BE2C (cell line): ENCODE results near the gene FANCC.

ENCODE experiments used
- DNase-seq: peaks from one replicate; pipeline ENCODE4 v3.0.0-alpha.2; 2020
- H3K27me3 ChIP-seq: fragments of 250-450 bp; sonication (Bioruptor Pico); 2 replicates; pipeline ENCODE4 v1.5.1; 2020; ENCODE audit warnings: mild to moderate bottlenecking
- H3K36me3 ChIP-seq: fragments of 250-450 bp; sonication (Bioruptor Pico); 2 replicates; pipeline ENCODE4 v1.5.1; 2020; ENCODE audit warnings: mild to moderate bottlenecking
- H3K4me1 ChIP-seq: fragments of 250-450 bp; sonication (Bioruptor Pico); 2 replicates; pipeline ENCODE4 v1.5.1; 2020
- H3K4me3 ChIP-seq: 2 replicates; pipeline ENCODE4 v1.5.1; 2011; ENCODE audit warnings: low read depth, low read length
- H3K9me3 ChIP-seq: fragments of 250-450 bp; sonication (Bioruptor Pico); 2 replicates; pipeline ENCODE4 v1.5.1; 2020
- CTCF ChIP-seq: IDR thresholded peaks from 2 replicates; pipeline ENCODE4 v1.5.1; 2012; ENCODE audit warnings: mild to moderate bottlenecking, low read depth, low read length

FANCC gene

GRCh38 chr9:95242613-95243012 lies 74.9 kb downstream of the FANCC start:
- Histone ChIP-seq H3K9me3 (no peaks in the 10 kb centered on the region), H3K36me3 (peaks cover 5% of the 10 kb centered on the region; the same call in 1 of the 2 replicates), H3K4me3 (no peak overlapping the region), H3K4me1 (no peaks in the 10 kb centered on the region), H3K27me3 (no peaks in the 10 kb centered on the region)
- TF ChIP-seq CTCF, result no peak
- DNase-seq, result peak; percentile 52

- no peaks in the 10 kb centered on the region for H3K9me3 ChIP-seq
- TF ChIP-seq CTCF, result no peak
- no peak overlapping the region for H3K4me3 ChIP-seq
- H3K27me3 ChIP-seq, result no peaks in the 10 kb centered on the region
- DNase-seq, result no peak
- no peaks in the 10 kb centered on the region for H3K4me1 ChIP-seq
- H3K36me3 ChIP-seq, result no peaks in the 10 kb centered on the region; the same call in 1 of the 2 replicates
These were observed 78.4 kb downstream of the FANCC start for GRCh38 chr9:95239071-95239470.

- Histone ChIP-seq H3K27me3 (no peaks in the 10 kb centered on the region), H3K36me3 (no peaks in the 10 kb centered on the region; the same call in 1 of the 2 replicates), H3K4me1 (no peaks in the 10 kb centered on the region), H3K9me3 (no peaks in the 10 kb centered on the region), H3K4me3 (no peak overlapping the region)
- DNase-seq, result no peak
- TF ChIP-seq CTCF, result no peak
These were observed 80.2 kb downstream of the FANCC start for GRCh38 chr9:95237336-95237735.

GRCh38 chr9:95230046-95230445 lies 87.5 kb downstream of the FANCC start:
- no peak for DNase-seq
- peak; percentile 21; the same call in 1 of the 2 replicates for TF ChIP-seq CTCF
- H3K4me3 ChIP-seq, result no peak overlapping the region
- no peaks in the 10 kb centered on the region for H3K27me3 ChIP-seq
- peaks cover 8% of the 10 kb centered on the region for H3K4me1 ChIP-seq
- no peaks in the 10 kb centered on the region; the same call in 1 of the 2 replicates for H3K36me3 ChIP-seq
- H3K9me3 ChIP-seq, result no peaks in the 10 kb centered on the region

- Histone ChIP-seq H3K4me3 (no peak overlapping the region), H3K4me1 (peaks cover 13% of the 10 kb centered on the region), H3K27me3 (no peaks in the 10 kb centered on the region), H3K9me3 (no peaks in the 10 kb centered on the region), H3K36me3 (no peaks in the 10 kb centered on the region; the same call in 1 of the 2 replicates)
- TF ChIP-seq CTCF, result no peak
- DNase-seq, result no peak
These were observed 88.1 kb downstream of the FANCC start for GRCh38 chr9:95229230-95229915.

GRCh38 chr9:95226921-95227320 lies 90.6 kb downstream of the FANCC start:
- TF ChIP-seq CTCF, result no peak
- Histone ChIP-seq H3K36me3 (no peaks in the 10 kb centered on the region), H3K27me3 (no peaks in the 10 kb centered on the region), H3K4me3 (no peak overlapping the region), H3K9me3 (no peaks in the 10 kb centered on the region), H3K4me1 (peaks cover 13% of the 10 kb centered on the region)
- DNase-seq, result no peak
